HPDE6-E6E7 (cell line): ENCODE measurements around the gene ERBB2.
A peak's percentile ranks its signal among the peaks of the same experiment; 100 is the strongest.
"Not testable (repeated sequence)": the region's sequence is repeated elsewhere in the genome, so short reads cannot be mapped to it uniquely, and the experiment has no call there.

Source experiments
- DNase-seq: peaks from one replicate; pipeline ENCODE4 v3.0.0; 2011; ENCODE audit warnings: missing footprints; ENCODE audit errors: extremely low spot score

ERBB2 gene

GRCh38 chr17:39678340-39679116 is 21.3 kb upstream of the ERBB2 start:
- DNase-seq, result no peak

GRCh38 chr17:39679521-39680192 is 20.2 kb upstream of the ERBB2 start:
- DNase-seq, result no peak

- DNase-seq, result no peak
These were observed 16.4 kb upstream of the ERBB2 start for GRCh38 chr17:39683295-39683939.

DNA sequence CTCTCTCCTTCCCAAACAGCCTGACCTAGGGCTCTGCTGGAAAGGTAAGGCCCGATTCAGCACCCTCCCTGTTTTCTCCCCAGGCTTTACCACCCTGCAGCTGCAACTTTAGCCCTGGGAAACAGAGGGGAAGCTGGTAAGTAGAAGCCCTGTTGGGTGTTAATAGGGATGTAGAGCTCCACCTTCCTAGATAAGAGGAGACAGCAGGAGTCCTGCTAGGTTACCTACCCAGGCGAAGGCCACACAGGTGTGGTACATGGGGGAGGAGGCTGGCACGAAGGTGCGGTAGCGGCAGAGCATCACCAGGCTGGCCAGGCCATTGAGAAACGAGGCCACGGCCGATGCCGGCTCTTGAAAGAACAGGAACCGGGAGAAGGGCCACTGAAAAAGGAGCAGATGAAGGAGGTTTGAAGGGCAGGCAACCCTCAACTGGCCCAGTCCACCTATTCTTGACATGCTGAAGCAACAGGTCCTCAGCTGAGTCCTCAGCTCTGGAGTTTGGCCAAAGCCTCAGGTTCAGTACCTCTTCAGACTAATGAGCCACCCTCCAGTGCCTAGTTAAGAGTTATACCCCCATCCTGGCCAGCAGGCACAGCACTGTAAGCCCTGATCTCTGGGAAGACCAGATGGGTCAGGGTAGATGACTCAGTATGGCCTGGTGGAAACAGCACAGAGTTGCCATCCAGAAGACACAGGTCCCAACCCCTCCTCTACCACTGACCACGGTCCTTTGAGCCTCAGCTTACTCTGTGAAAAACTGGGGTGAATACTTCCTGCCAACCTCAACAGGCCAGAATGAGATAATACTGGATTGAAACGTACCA is 15.3 kb upstream of the ERBB2 start:
- DNase-seq, result no peak

GRCh38 chr17:39687101-39687545 is 12.7 kb upstream of the ERBB2 start:
- DNase-seq, result no peak

DNA sequence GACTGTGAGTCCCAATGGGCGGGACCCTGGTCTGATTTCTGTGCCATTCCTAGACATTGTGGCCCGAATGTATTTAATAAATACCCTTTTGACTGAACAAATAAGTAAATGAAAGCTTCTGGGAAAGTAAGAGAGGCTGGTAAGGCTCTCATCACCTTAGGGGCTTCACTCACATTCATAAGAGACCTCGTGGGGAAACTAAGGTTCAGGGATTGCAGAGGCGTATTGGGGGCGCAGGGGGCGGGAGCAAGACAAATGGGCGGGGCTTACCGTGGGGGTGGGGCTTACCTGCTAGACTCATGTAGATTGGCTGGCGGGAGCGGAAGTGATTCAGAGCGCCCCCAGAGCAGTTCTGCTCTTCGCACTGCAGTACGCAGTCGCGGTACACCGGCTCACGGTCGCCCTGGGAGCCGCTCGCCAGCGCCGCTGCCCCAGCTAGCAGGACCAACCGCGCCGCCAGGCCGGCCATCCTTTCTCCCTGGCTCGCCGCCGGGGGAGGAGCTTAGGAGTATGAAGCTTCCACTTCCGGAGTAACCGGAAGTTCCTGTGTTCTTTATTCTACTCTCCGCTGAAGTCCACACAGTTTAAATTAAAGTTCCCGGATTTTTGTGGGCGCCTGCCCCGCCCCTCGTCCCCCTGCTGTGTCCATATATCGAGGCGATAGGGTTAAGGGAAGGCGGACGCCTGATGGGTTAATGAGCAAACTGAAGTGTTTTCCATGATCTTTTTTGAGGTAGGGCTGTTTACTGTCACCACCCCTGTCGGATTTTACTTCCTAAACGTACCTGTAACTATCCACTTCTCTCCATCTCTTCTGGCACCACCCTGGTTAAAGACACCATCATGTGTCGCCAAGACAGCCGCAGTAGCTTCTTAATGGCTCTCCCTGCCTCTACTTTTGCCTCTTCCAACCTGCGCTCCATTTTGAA is 12.1 kb upstream of the ERBB2 start, which contains the start of gene PGAP3:
PGAP3 (minus strand) TSS at position 512 of the 929 bp plus-strand sequence; CDS start at position 469, 43 bp downstream.
- DNase-seq, result peak; percentile 91

DNA sequence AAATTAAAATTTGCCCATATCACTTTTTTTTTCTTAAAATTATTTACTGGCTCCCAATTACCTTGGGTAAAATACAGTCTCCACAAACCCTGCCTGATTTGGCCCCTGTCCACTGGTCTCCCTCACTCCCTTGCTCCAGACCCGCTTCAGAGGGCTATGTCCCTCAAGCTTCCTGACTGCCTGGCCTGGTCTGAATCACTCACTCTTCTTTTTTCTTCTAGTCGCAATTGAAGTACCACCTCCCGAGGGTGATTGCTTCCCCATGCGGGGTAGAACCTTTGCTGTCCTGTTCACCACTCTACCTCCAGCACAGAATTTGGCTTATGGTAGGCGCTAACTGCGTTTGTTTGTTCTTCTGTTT is 11.4 kb upstream of the ERBB2 start:
- no peak for DNase-seq

GRCh38 chr17:39688945-39689344 is 10.9 kb upstream of the ERBB2 start:
- no peak for DNase-seq

- DNase-seq, result no peak
These were observed 5.3 kb upstream of the ERBB2 start for GRCh38 chr17:39694593-39694992.

DNA sequence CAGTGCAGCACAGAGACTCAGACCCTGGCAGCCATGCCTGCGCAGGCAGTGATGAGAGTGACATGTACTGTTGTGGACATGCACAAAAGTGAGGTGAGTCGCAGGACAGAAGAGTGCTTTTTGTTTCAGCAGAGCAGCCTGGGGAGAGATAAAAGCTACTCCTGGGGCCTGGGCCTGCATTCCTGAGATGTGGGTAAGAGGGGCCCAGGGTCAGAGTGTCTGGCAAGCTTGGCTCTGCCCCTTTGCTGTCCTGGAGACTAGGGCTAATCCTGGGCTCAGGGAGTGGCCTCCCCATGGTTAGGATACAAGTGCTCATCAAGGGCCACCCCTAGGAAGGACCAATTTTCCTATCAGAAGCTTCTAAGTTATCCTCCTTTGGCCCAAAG is 4.8 kb upstream of the ERBB2 start:
- DNase-seq, result no peak

- no peak for DNase-seq
These were observed 3.1 kb upstream of the ERBB2 start for GRCh38 chr17:39696731-39697130.

DNA sequence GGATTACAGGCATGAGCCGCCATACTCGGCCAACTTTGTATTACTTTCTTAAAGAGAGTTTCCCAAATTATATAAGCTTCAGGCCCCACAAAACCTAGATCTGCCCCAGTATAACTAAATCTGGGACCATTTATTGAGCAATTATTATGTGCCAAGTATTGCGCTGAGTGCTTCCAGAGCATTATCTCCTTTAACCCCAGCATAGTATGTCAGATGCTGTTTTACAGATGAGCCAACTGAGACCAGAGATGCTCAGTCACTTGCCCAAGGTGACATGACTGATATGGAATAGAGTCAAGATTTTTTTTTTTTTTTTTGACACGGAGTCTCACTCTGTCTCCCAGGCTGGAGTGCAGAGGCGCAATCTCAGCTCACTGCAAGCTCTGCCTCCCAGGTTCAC is 1.9 kb upstream of the ERBB2 start:
- no peak for DNase-seq

GRCh38 chr17:39699157-39699817 is 577 bp upstream of the ERBB2 start:
- not testable (repeated sequence) for DNase-seq

- DNase-seq, result no peak
These were observed 504 bp downstream of the ERBB2 start for GRCh38 chr17:39700148-39700987.

DNA sequence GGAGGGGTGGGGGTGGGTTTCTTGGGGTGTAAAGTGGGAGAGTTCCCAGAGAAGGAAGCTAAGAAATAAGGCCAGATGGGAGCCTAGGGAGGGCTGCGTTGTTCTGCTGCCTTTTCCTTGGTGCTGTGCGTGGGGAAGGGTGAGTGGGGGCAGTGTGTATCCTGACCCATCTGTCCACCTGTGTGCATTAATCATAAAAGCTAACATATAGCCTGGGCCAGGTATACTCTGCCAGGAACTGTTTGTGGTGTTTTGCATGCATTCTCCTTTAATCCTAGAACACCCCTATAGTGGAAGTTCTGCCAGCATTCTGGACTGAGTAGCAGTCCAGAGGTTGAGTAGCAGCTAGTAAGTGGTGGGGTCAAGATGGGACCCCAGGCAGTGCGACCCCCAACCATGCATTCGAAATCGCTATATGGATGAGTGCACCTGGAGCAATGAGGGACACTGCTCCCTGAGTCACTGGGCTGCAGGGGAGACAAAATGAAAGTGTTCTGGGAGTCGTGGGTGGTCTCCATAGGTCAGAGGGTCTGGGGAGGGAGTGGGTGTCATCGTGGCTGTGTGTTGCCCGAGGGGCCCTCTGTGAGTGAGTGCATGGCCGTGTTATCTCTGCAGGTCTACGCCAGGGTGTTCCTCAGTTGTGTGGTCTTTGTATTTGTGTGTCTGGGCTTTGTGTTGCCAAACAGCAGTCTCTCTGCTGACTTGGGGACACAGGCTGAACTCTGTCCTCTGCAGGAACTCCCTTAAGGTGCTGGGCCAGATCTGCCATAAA is 1.3 kb downstream of the ERBB2 start:
- no peak for DNase-seq

DNA sequence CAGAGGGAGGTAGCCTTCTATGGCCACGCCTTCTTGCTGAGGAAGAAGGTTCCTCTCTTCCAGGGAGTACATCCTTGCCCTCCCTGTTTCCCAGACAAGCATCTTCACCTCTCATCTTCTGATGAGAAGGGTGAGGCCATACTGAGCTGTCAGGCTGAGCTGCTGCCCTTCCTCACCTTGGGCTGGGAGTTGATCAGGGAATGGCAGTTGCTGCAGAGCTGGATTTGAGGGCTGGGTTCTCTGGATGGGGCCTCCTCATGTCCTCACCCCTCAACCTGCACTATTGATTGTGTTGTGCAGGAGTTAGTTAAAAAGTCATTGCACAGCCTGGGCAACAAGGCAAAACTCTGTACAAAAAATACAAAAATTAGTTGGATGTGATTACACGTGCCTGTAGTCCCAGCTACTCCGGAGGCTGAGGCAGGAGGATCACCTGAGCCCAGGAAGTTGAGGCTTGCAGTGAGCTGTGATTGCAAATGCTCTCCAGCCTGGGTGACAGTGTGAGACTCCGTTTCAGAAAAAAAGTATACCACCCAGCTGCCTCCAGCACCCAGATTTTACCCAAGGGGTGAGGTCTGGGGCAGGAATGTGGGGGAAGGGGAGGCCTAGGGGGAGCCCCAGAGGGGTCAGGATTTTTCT is 2.0 kb downstream of the ERBB2 start:
- DNase-seq, result no peak

GRCh38 chr17:39702901-39703893 is 3.3 kb downstream of the ERBB2 start:
- no peak for DNase-seq
